NCI-H1417 treated with DMSO at 0.1 percent for 48 hours (cell line): ENCODE results near the gene PAMR1.
"Not testable (repeated sequence)": the region's sequence is repeated elsewhere in the genome, so short reads cannot be mapped to it uniquely, and the experiment has no call there.

Source experiments
- DNase-seq: peaks from one replicate; lab custom pipeline; 2025; lab: John Stamatoyannopoulos, UW

PAMR1 gene

DNA sequence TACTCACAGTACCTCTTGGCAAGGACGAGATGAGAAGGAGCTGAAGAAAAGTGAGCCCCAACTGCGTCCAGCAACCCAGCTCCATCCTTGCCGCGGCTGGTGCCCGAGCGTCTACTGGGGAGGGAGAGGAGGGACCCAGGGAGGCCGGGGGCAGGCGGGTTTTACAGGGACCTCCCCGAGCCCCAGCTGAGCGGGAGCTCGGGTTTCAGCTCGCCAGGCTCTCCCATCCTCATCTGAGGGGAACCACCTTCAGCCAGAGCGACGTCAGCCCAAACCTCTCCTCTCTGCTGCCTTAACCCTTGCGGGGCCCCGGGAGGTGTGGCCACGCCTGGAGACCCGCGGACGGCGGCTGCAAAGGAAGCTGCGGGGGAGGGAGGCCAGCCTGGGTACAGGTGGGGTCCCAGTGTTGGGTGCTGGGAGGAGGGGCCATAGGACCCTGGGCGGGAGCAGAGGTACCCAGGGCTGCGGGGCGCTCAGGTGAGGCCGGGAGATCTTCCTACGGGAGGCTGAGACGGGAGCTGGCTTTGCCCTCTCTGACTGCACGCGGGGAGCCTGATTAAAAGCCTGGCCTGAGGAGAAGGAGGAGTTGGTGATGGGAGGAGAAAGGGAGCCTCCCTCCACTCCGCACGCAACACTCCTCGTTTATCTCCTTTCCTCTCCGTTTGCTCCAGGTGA, at the start of gene PAMR1:
PAMR1 (minus strand) TSS at position 116 of the 675 bp plus-strand sequence; CDS start at position 85, 31 bp downstream.
- DNase-seq: no peak

- no peak for DNase-seq
Observed at GRCh38 chr11:35571696-35572095, 46.3 kb upstream of the PAMR1 start.

GRCh38 chr11:35567737-35568465, 42.5 kb upstream of the PAMR1 start:
- DNase-seq: no peak

DNA sequence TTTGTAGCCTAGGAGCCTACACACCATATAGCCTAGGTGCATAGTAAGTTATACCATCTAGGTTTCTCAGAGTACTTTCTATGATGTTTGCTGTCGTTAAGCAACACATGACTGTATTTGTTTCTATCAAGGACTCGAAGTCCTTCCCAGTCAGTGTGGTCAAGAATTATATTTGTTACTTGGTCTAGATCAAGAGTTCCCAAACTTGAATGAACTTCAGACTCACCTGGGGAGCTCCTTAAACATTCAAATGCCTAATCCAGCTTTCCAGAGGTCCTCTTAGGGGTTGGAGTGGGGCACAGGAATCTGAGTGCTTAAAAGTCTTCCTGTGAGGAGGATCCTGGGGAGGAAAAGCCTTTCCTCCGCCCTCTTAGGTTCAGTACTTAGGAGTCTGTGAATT, 41.5 kb upstream of the PAMR1 start:
- DNase-seq: no peak

DNA sequence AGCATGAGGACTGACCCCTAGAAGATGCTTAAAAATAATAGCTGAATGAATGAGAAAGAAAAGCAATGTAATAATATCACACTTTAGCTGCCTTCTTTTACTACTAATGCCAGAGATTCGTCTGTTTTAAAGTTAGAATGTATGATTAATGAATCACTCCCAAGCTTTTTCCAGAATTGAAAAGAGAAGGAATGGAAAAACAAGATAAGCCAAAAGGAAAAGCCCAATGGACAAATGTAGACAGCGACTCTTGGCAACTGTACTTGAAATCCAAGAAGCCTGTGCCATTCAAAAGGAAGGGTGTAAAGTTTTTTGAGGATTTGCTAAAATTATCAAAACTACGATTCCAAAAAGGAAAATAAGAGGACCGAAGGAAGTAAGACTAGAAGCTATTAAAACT, 40.8 kb upstream of the PAMR1 start:
- DNase-seq: no peak

DNA sequence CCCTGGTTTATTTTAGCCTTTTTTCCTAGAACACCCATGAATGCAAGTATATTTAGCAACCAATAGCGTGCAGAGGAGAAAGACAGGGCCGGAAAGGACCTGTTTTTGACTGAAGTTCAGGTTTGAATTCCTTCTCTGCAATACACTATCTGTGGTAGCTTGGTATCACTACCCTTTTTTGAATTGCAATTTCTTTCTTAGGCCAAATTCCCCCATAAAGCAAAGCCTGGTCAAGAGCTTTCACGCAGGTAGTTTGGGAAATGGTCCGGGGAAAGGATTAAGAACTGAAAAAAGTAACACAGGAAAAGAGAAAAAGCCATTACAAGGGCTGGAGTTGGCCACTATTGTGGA, 38.8 kb upstream of the PAMR1 start:
- DNase-seq: no peak

DNA sequence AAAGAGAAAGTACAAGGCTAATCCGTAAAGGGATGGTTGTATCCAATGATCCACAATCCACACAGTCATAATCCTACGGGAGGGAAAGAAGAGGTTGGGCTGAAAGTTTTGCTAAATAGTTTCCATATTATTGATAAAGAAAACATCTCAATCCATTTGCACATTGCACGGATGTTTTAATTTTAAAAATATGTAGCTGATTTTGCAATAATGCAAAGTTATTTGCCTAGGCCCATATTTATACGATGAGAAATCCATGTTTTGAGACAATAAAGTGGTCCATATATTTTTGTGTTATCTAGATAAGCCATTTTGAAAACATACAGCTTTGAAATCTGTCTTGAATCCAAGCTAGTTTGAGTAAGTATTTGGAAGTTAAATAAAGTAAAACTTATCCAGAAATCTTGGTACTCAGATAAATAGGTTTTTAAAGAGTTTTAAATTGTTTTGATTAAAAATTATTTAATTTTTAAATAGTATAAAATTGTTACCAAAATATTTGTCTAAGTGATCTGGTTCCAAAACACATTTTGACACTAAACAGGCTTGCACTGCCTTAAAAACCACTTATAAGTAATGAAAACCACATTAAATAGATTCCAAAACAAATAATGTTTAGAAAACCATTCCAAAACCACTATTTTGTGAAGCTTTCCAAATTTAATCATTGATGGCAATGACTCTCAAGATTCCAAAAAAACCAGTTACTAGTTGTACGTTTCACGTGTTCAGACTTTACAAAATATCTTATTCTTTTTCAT, 38.2 kb upstream of the PAMR1 start:
- DNase-seq: no peak

DNA sequence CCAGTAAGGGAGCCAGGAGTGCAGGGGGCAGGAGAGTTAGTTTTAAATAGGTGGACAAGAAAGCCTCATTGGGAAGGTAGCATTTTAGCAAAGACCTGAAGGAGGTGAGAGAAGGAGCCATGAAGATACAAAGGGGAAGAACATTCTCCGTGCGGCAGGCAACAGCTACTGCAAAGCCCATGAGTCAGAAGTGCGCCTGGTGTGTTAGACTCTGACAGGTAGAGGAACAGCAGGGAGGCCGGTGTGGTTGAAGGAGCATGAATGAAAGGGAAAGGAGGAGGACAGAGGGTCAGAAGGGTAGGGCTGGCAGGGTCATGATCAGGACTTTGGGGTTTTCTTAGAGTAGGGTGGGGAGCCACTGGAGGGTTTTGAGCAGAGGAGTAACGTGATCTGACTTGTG, 34.5 kb upstream of the PAMR1 start:
- DNase-seq: no peak

- DNase-seq: no peak
Observed at GRCh38 chr11:35558513-35558912, 33.1 kb upstream of the PAMR1 start.

DNA sequence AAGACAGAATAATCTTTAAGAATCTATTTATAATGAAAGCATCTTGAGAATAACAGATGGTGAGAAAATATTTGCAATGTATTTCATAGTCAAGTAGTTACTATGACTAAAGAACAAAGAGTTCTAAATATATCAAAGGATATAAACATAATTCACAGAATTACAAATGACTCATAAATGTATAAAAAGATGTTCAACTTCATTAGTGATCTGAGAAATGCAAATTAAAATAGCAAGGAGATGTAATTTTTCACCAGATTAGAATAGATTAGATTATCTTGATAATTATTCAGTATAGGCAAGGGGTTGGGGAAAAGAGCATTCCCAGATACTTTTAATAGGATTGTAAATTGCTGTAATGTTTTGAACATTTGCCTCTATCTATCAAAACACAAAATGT, 30.1 kb upstream of the PAMR1 start:
- DNase-seq: no peak

DNA sequence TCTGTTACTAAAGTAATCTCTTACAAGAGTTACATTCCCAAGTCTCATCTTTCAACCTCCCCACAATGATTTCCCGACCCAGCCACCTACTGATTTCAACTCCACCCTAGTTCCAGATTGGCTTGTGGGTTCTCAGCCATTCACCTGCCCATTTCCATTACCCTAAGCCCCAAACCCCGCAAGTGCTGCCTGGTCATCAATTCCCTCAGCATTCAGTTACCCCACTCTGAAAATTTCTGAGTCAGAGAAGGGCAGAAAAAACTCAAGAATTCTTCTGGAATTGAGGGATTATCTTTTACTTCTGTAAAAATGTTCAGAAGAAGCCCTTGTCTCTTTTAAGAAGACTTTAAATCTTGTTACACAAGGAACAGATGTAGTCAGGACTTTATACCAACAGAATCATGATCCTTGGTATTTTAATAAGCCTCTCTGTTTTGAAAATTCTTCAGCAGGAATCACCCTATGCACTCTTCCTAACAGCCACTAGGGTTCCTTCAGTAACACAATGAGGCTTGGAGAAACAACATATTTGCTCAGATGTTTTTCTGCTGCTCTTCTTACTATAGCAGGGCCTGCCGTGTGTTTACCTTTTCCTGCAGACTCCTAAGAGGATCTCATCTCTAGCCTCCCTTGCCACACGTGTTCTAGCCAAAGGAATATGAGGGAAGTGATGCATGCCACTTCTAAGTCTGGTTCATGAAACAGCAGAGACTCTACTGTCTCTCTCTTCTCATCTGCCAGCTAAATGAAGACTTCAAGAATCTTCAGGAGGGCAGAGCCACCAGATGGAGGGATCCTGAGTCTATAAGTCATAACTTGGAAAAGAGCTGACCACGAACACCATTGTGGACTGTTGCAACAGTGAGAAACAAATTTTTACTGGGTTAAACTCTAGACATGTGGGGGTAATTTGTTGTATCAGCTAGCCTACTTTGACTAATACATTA, 29.3 kb upstream of the PAMR1 start:
- no peak for DNase-seq

GRCh38 chr11:35553831-35554230, 28.4 kb upstream of the PAMR1 start:
- no peak for DNase-seq

DNA sequence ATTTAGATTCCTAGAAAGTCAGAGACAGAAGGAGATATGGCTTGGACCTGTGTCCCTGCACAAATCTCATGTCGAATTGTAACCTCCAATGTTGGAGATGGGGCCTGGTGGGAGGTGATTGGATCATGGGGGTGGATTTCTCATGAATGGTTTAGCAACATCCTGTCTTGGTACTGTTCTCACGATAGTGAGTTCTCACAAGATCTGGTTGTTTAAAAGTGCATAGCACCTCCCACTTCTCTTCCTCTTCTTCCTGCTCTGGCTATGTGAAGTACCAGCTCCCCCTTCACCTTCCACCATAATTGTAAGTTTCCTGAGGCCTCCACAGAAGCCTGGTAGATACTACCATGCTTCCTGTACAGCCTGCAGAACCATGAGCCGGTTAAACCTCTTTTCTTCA, 27.6 kb upstream of the PAMR1 start:
- no peak for DNase-seq

DNA sequence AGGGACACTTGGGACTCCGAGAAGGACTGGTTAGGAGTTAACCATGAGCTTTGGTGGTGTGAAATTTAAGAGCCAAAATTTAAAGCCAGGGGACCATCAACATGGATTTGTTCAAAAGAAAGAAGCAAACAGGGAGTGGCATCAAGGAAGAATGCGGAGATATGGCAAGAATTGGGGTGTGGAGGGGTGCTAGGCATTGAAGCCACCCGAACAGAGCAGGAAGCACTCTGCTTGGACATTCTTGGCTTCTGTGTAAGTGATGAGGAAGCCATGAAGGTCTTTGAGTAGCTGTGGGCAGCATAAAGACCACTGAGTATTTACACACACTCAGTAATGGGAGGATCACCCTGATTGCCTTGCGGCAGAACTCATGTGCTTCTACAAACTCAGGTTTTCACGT, 27.2 kb upstream of the PAMR1 start:
- DNase-seq: no peak

DNA sequence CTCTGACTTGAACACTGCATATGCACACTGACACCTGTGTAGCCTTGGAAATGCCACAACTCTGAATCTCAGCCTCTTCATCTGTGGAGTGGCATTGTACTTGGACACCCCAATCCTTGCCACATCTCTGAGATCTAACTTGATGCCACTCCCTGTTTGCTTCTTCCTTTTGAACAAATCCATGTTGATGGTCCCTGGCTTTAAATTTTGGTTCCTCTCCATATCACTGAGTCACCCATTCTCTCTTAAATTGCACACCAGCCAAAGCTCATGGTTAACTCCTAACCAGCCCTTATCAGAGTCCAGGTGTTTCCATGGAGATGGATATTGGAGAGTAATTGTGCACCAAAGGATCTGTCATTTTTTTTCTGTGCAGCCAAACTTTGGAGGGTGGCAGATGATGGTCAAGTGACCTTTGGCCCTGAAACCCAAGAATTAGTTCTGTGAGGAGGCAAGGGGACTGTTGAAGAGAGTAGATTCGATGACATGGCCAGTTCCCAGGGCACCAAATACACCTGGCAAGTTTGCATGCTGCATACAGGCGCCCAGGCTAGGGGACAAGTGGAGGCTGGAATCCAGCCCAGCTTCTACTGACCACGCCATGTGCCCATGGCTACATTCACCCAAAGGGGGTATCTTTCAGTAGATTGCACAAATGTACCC, 25.1 kb upstream of the PAMR1 start:
- no peak for DNase-seq

GRCh38 chr11:35549787-35550186, 24.4 kb upstream of the PAMR1 start:
- DNase-seq: no peak

DNA sequence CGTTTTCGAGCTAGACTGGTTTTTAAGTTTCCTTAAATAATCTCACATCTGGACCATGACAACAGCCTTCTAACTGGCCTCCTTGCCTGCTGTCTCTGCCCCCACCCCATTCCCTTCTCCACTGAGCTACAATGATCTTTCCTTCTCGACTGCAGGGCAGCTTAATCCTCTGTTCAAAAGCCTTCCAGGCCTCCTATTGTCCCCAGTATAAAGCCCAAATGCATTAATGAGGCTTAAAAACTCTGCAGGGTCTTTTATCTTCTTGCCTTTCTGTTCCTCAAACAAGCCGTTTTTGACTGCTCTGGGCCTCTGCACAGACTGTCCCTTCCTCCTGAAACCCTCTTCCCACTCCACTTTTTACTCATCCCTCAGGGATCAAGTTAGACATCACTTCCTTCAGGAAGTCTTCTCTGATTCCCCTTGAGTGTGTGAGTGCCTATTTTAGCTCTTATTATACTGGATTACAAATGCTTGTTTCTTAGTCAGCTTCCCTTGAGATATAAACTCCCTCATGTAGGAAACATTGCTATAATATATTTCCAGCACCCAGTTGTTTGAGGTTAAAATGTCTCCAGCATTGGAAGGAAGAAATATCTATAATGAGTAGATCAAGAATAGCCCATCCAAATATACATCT, 23.6 kb upstream of the PAMR1 start:
- DNase-seq: no peak

GRCh38 chr11:35547995-35548394, 22.6 kb upstream of the PAMR1 start:
- DNase-seq: not testable (repeated sequence)

GRCh38 chr11:35546317-35546716, 20.9 kb upstream of the PAMR1 start:
- DNase-seq: no peak

GRCh38 chr11:35545391-35546003, 20.1 kb upstream of the PAMR1 start:
- DNase-seq: no peak

DNA sequence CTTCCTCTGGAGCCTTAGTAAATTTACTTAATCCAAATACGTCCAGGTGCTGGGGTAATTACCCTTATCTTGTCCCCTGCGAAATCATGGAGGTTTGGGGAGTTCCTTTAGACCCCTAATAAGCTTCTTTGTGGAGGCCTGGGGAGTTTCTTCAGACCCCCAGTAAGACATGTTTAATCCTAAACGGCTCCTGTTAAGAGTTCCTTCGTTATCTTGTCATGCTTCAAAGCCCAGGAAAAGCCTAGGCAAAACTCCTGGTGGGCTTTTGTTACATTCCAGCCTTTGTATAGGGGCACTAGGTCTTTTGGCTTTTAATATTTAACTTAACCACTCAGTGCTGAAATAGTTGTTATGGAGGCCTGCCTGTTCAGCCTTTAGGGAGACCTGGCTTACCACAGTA, 18.1 kb upstream of the PAMR1 start:
- no peak for DNase-seq
